ENCODE data around the gene SDC3. TPM values are rescaled to one million over a fixed set of nuclear protein-coding genes. Genes with fewer than 3 reads are reported as not detected.

The SDC3 gene
- total RNA-seq, 2 experiments from 2014 or later: 0.23 to 0.31 TPM

GRCh38 chr1:30895944-30896660, 12.5 kb downstream of the SDC3 start:
- CTCF ChIA-PET: interaction anchor here (1.2 kb wide), 1 partner anchor 94 kb away, joined by 3 read pairs; no protein-coding TSS in a partner anchor
- POLR2A ChIA-PET: no interaction called here

GRCh38 chr1:30895382-30895943, 13.1 kb downstream of the SDC3 start:
- ChIA-PET CTCF (no interaction called here), POLR2A (no interaction called here)

GRCh38 chr1:30894508-30894973, 14.0 kb downstream of the SDC3 start:
- POLR2A ChIA-PET: no interaction called here
- CTCF ChIA-PET: no interaction called here

GRCh38 chr1:30893776-30894507, 14.6 kb downstream of the SDC3 start:
- POLR2A ChIA-PET: no interaction called here

GRCh38 chr1:30892671-30893073, 15.9 kb downstream of the SDC3 start:
- ChIA-PET POLR2A (no interaction called here), CTCF (no interaction called here)

More at GRCh38 chr1:30893776-30894507, 14.6 kb downstream of the SDC3 start:
- CTCF ChIA-PET: no interaction called here

- CTCF ChIA-PET: interaction anchor here (0.7 to 1.2 kb wide), 2 partner anchors 19 to 89 kb away, joined by 4 to 5 read pairs; no protein-coding TSS in a partner anchor
- POLR2A ChIA-PET: no interaction called here
Observed at GRCh38 chr1:30891227-30891552, 17.4 kb downstream of the SDC3 start.

GRCh38 chr1:30890502-30891226, 17.9 kb downstream of the SDC3 start:
- ChIA-PET CTCF (interaction anchor here (0.7 to 1.2 kb wide), 2 partner anchors 20 to 89 kb away, joined by 4 to 5 read pairs; no protein-coding TSS in a partner anchor), POLR2A (no interaction called here)

GRCh38 chr1:30889511-30889910, 19.0 kb downstream of the SDC3 start:
- ChIA-PET CTCF (no interaction called here), POLR2A (no interaction called here)

GRCh38 chr1:30888975-30889374, 19.6 kb downstream of the SDC3 start:
- ChIA-PET CTCF (no interaction called here), POLR2A (no interaction called here)

- ChIA-PET POLR2A (no interaction called here), CTCF (no interaction called here)
Observed at GRCh38 chr1:30888391-30888790, 20.2 kb downstream of the SDC3 start.

- POLR2A ChIA-PET: no interaction called here
- CTCF ChIA-PET: no interaction called here
Observed at GRCh38 chr1:30887485-30888315, 20.9 kb downstream of the SDC3 start.

- ChIA-PET CTCF (no interaction called here), POLR2A (no interaction called here)
Observed at GRCh38 chr1:30886710-30887428, 21.7 kb downstream of the SDC3 start.

- CTCF ChIA-PET: no interaction called here
- POLR2A ChIA-PET: no interaction called here
Observed at GRCh38 chr1:30885570-30886522, 22.7 kb downstream of the SDC3 start.

- ChIA-PET CTCF (no interaction called here), POLR2A (no interaction called here)
Observed at GRCh38 chr1:30884723-30885122, 23.8 kb downstream of the SDC3 start.

- ChIA-PET POLR2A (no interaction called here), CTCF (no interaction called here)
Observed at GRCh38 chr1:30883389-30884172, 25.0 kb downstream of the SDC3 start.

GRCh38 chr1:30882678-30883388, 25.7 kb downstream of the SDC3 start:
- ChIA-PET CTCF (no interaction called here), POLR2A (no interaction called here)

Measured in activated CD8-positive, alpha-beta memory T cell treated with anti-CD3 and anti-CD28 coated beads for 36 hours (primary cell).